ENCODE measurements around the gene ADORA1. TPM values are rescaled to one million over a fixed set of nuclear protein-coding genes. Genes with fewer than 3 reads are reported as not detected.

ADORA1 gene
- total RNA-seq, 2 donors from 2014 or later, result 19.9 to 27.9 TPM

DNA sequence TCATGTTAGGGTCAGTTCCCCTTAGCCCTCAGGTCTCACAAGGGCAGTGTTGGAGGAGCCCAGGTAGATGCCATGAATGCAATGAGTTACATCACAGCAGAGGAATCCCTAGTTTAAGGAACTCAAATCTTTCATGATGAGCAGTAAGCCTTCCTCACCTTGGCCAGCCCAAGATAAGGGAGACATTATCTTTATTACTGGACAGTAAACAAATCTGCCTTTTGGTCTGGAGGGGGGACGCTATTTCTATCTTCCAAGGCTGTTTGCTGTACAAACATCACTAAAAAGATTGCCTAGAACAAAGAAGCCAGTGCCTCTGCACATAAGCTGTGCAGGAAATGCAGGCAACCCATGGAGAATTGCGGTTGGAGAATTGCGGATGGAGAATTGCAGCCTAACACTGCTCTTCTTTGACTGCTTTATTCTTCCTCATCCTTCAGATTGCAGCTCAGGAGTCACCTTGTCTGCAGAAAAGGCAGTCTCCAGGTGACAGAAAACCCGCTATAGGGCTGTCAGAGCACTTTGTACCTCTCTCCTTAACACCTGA is 61.2 kb downstream of the ADORA1 start:
- DNase-seq (no peak), ATAC-seq (no peak)
- intact Hi-C loops (cut with DNase I), result no loop called here

GRCh38 chr1:203189951-203190352 is 62.4 kb downstream of the ADORA1 start:
- no peak for DNase-seq
- ATAC-seq, result no peak
- intact Hi-C loops (cut with DNase I), result no loop called here

DNA sequence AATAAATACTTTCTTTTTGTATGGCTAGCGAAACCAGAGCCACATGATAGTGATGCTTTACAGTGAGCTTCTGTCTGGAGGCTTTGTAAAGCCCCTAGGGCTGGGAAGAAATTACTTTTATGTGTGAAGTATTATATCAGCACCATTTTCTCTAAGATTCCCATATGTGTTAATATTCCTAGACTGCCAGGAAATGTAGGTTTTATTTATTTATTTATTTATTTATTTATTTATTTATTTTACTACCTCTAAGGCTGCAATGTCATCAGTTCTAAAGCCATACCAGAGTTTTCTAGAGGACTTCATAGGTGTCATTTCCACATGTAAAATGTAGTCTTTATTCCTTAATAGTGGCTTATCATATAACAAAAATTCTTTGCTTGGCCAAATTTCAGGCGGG is 63.4 kb downstream of the ADORA1 start:
- DNase-seq, result no peak
- ATAC-seq, result no peak
- intact Hi-C loops (cut with DNase I), result no loop called here

- intact Hi-C loops (cut with DNase I), result no loop called here
- no peak for DNase-seq
Observed at GRCh38 chr1:203196371-203196770, 68.8 kb downstream of the ADORA1 start.

DNA sequence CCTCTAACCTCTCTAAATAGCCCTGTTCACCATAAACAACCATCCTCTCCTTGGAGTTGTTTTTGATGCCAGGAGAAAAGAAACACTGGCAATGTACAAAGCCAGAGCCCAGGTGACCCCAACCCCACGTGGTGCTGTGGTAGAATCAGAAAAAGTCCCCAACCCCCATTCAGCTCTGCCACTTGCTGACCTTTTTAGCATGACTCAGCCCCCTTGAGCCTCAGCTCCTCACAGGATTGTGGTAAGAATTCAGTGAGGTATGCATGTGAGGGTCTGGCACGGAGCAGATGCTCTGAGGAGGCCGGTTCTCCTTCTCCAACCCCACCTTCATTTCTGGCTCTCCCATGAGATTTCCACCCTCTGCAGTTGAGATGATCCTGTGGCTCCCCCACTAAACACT is 70.1 kb downstream of the ADORA1 start:
- no peak for DNase-seq
- no peak for ATAC-seq
- intact Hi-C loops (cut with DNase I), result no loop called here

More at GRCh38 chr1:203196371-203196770, 68.8 kb downstream of the ADORA1 start:
- no peak for ATAC-seq

- DNase-seq, result no peak
- intact Hi-C loops (cut with DNase I), result no loop called here
- ATAC-seq, result no peak
Observed at GRCh38 chr1:203199002-203199401, 71.5 kb downstream of the ADORA1 start.

DNA sequence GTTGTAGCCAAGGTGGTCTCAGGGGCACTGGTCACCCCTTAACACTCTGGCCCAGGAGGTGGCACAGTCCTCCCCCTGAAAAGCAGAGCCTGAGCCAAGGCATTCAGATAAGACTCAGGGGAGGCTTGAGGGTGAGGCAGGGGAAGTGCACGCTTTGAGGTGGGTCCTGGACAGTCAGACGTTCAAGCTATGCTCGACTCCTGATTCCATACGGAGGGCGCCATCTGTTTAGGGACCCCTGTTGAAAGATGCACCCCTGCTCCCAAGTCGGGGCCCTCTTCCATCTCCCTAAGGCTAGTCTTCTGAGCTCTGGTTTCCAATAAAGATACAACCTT is 71.9 kb downstream of the ADORA1 start:
- DNase-seq (no peak), ATAC-seq (no peak)
- intact Hi-C loops (cut with DNase I), result no loop called here

DNA sequence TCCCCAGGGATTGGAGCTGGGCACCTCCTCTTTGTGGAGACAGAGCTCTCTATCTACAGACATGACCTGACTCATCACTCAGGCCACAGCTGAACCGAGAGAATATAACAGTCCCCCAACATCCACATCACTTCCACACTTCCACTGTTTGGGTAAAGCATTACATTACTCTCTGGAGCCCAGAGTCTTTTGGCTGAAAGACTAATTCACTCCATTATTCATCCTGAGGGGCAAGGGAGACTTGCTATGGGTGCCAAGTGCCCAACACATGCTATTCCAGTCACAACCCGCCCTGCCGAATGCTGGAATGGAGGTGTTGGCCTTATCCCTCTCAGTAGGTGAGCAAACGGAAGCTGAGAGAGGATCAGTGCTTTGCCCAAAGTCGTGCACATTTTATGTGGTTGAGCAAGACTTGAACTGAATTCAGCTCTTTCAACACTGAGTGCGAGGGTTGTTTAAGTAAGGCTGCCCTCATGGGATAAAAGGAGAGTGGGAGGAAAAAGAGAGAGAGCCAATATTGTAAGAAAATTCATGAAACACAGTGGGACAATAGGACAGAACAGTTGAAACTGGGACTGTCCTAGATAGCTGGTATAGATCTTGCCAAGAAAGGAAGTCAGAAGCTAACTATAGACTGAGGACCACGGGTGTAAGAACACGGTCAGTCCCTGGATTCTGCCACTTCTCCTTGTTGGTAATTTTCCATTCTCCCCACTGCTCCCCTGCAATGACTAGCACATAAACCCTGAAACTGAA is 72.5 kb downstream of the ADORA1 start:
- intact Hi-C loops (cut with DNase I), result no loop called here
- ATAC-seq (peak; percentile 72 to 76), DNase-seq (peak; percentile 47)

DNA sequence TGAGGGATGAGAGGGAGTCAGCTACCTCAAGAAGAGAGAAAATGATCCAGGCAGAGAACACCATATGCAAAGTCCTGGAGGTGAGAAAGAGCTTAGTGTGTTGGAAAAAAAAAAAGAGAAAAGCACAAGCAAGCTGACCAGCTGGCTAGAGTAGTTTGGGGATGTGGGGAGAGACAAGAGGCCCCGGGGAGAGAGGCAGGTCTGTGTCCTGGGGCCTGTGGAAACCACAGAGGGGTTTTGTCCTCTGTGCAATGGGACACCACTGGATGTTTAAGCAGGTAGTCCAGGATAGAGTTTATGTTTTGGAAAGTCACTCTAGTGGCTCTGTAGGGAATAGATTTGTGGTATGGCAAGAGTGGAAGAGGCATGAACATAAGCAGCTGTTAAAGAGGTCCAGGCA is 73.4 kb downstream of the ADORA1 start:
- ATAC-seq (no peak), DNase-seq (no peak)
- intact Hi-C loops (cut with DNase I), result no loop called here

GRCh38 chr1:203201516-203202205 is 74.1 kb downstream of the ADORA1 start:
- intact Hi-C loops (cut with DNase I), result no loop called here
- DNase-seq (no peak), ATAC-seq (no peak)

DNA sequence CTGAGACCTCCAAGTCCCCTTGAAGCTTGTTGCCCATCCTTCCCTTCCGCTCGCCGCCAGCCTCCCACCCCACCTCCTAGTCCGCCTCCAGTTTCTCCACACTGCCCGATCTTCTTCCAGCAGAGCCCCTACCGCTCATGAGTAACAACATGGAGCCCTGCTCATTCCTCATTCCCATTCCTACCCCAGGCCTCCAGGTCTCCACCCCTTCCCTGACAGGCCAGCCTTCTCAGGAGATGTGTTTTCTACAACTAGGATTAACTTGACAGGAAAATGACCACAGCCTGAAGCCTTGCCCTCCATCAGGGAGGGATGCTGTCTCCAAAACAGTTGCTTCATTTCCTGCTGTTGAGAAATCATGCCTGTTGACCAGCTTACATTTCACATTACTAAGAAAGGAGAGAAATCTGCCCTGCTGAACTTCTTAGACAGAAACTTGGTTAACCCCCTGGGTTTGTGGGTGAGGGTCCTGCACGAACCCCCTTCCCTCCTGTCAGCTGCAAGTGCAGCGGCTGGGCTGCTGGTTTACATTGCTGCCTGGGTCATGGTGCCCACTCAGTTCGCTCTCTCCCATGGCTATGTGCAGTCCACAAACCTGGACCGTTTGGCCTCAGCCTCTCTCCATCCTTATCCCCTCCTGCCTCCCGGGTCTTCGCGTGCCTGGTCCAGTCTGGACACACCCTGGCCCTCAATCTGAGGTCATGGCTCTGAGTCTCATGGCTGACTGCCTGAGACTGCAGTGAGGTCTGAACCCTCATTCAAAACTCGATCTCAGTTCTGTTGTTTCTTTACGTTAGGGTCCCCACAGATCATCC is 75.1 kb downstream of the ADORA1 start:
- DNase-seq (peak; percentile 61), ATAC-seq (peak; percentile 69 to 75)
- intact Hi-C loops (cut with DNase I), result no loop called here

DNA sequence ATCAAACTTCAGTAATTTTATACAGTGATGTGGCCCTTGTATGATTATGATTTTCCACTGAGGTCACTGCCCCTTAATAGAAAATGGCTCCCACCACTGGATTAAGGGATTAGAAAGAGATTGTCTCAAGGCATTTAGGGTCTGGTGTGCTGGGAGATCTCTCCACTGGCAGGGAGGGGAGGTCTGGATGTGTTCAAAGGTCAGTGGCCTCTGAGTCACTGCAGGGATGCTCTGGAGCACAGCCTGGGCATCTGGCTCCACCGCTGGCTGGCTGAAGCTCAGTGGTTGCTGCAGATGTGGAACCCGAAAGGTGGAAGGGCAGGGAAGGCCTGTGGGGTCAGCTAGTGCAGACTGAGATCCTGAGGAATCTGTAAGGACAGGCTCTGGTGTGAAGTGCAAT is 77.2 kb downstream of the ADORA1 start:
- no peak for DNase-seq
- intact Hi-C loops (cut with DNase I), result no loop called here
- ATAC-seq, result no peak

- no peak for DNase-seq
- intact Hi-C loops (cut with DNase I), result no loop called here
Observed at GRCh38 chr1:203206129-203206687, 78.7 kb downstream of the ADORA1 start.

GRCh38 chr1:203207751-203208150 is 80.2 kb downstream of the ADORA1 start:
- DNase-seq (no peak), ATAC-seq (no peak)
- intact Hi-C loops (cut with DNase I), result no loop called here

More at GRCh38 chr1:203206129-203206687, 78.7 kb downstream of the ADORA1 start:
- no peak for ATAC-seq

DNA sequence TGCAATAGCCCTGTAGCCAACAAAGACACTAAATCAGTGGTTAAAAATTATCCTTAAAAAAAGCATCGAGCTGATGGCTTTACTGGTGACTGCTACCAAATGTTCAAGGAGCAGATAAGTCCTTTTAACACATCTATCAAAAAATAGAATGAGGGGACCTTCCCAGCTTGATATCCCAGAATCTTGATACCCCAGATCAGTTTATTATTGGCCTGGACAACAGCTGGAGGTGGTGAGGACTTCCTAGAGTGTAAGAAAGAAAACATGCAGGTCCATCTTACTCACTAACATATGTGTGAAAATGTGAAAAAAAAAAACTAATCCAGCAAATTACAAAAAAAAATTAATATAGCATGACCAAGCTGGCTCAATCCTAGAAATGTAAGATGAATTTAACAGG is 80.7 kb downstream of the ADORA1 start:
- intact Hi-C loops (cut with DNase I), result no loop called here
- ATAC-seq, result no peak
- DNase-seq, result no peak

DNA sequence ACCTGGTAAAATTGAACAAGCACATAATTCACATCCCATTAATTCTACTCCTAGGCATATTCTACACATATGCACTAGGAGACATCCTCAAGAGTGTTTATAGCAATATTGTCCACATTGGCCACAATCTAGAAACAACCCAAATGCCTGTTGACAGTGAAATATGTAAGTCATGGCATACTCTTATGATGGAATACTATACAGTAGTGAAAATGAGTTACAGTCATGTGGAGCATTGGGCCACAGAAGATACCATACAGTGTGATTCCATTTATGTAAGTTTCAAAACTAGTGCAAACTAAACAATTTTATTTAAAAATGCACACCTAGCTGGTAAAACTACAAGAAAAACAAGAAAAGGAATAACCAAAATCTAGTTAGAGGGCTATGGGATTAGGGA is 82.8 kb downstream of the ADORA1 start:
- intact Hi-C loops (cut with DNase I), result no loop called here
- ATAC-seq, result no peak
- DNase-seq, result no peak

GRCh38 chr1:203210988-203211387 is 83.5 kb downstream of the ADORA1 start:
- no peak for ATAC-seq
- DNase-seq, result no peak
- intact Hi-C loops (cut with DNase I), result no loop called here

DNA sequence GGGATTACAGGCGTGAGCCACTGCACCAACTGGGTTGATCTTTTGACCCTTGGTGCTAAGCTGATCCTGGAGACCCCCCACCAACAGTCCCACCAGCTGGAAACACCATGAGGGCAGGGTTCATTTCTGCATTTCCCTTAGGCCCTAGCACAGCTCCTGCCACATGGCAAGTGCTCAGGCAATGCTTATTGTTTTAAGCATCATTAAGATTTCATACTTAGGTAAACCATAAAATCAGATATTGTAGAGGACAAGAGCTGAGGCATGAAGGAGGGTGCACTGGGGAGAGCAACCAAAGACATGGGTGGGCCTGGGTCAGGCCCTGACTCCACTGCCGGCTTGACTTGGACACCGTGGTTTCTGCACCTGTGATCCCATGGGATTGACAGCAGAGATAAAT is 84.3 kb downstream of the ADORA1 start:
- intact Hi-C loops (cut with DNase I), result no loop called here
- ATAC-seq, result no peak
- no peak for DNase-seq

- ATAC-seq, result no peak
- intact Hi-C loops (cut with DNase I), result no loop called here
Observed at GRCh38 chr1:203213126-203213525, 85.6 kb downstream of the ADORA1 start.

DNA sequence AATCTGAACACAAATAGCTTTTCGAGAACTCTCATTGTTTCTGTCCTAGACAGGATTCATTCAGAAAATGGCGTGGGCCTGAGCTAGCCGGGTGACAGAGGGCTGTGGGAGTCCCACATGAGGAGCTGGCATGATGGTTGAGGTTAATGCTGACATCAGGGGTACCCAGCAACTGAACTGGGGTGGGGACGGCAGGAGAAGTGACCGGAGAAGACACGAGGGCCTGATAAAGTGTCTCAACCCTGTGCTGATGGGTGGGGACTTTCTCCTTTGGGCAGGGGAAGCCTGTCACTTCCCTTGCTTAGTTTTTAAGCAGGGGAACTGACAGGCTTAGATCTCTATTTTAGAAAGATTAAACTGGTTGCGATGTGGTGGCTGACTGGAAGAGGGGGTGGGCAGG is 87.3 kb downstream of the ADORA1 start:
- DNase-seq, result no peak
- intact Hi-C loops (cut with DNase I), result loop anchor here (5.0 kb wide), 3 partner anchors 43 to 173 kb away; no protein-coding TSS in a partner anchor
- no peak for ATAC-seq

More at GRCh38 chr1:203213126-203213525, 85.6 kb downstream of the ADORA1 start:
- no peak for DNase-seq
